ENCODE data around the gene LFNG. TPM values are rescaled to one million over a fixed set of nuclear protein-coding genes. Genes with fewer than 3 reads are reported as not detected.

Gene LFNG
- total RNA-seq, 1 experiment from 2014 or later = 21.3 TPM

DNA sequence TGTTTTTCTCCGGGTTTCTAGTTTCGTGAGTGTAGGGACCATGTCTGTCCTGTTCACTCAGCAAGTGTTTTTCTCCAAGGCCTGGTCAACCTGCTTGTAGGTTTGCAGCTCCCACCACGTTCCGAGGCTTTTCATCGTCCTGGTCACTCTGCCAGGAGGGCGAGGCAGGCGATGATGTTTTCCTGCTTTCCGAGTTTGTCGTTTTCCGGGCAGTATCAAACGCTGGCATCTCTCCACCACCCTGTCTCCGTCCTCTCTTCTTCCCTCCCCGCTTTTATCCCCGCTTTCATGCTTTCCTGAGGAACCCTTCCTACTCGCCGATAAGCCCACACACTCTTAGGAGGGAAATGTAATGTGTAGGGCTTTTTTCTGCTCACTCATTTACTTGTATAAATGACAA, 50.4 kb downstream of the LFNG start:
- H3K27me3 ChIP-seq (ENCODE audit: insufficient read depth, low read depth) = no peaks in the 10 kb centered on the region
- no peaks in the 10 kb centered on the region for H3K4me1 ChIP-seq (replicated peaks; ENCODE audit: insufficient read depth)
- TF ChIP-seq, protein P1, sequence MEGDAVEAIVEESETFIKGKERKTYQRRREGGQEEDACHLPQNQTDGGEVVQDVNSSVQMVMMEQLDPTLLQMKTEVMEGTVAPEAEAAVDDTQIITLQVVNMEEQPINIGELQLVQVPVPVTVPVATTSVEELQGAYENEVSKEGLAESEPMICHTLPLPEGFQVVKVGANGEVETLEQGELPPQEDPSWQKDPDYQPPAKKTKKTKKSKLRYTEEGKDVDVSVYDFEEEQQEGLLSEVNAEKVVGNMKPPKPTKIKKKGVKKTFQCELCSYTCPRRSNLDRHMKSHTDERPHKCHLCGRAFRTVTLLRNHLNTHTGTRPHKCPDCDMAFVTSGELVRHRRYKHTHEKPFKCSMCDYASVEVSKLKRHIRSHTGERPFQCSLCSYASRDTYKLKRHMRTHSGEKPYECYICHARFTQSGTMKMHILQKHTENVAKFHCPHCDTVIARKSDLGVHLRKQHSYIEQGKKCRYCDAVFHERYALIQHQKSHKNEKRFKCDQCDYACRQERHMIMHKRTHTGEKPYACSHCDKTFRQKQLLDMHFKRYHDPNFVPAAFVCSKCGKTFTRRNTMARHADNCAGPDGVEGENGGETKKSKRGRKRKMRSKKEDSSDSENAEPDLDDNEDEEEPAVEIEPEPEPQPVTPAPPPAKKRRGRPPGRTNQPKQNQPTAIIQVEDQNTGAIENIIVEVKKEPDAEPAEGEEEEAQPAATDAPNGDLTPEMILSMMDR (conservative IDR thresholded peaks at IDR 0.05) = no peak
- no peak for TF ChIP-seq EZH2 (IDR thresholded peaks at IDR 0.05; ENCODE audit: low read depth)
- no peak for DNase-seq
- H3K4me2 ChIP-seq = no peak overlapping the region
- no peak overlapping the region for H3K4me3 ChIP-seq
- ChIA-PET POLR2A (ENCODE audit: unreplicated experiment) (no interaction called here), CTCF (no interaction called here)
- 0 out of 2 replicates have a peak, but pooled peaks cover 1% of the 10 kb centered on the region for H3K79me2 ChIP-seq (ENCODE audit: low read depth)
- intact Hi-C loops (cut with micrococcal nuclease; ENCODE audit: unreplicated experiment) = no loop called here
- no peaks in the 10 kb centered on the region for H3K9me3 ChIP-seq (ENCODE audit: insufficient read depth, low read depth)
- H3F3A ChIP-seq (ENCODE audit: insufficient read depth, low read depth) = 0 out of 2 replicates have a peak, but pooled peaks cover 6% of the 10 kb centered on the region
- 0 out of 2 replicates have a peak, but pooled peaks cover 11% of the 10 kb centered on the region for H4K20me1 ChIP-seq (ENCODE audit: insufficient read depth)
- no peaks in the 10 kb centered on the region for H3K9me2 ChIP-seq (ENCODE audit: insufficient read depth)
- no peaks in the 10 kb centered on the region for H3K36me3 ChIP-seq (ENCODE audit: low read depth)
- H2AFZ ChIP-seq = no peak overlapping the region
- no TSS peak for BruUV-seq (replicated peaks)
- no peak overlapping the region for H3K27ac ChIP-seq

DNA sequence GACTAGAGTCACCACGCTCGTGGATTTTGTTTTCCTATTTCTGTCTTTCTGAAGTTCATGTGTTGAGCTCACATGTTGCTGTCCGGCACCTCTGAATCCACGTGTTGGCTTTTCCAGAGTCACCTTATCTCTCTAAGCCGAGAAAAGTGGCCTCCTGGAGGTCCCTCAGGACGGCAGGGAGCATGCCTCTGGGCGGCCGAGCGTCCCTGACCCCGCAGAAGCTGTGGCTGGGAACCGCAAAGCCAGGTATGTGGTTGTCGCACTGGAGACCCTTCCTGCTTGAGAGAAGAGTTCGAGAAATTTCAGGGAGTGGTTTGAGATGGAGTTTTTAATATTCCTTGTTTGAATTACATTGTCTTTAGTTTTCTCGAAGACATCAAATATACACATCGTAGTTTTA, 51.8 kb downstream of the LFNG start:
- Histone ChIP-seq H3K79me2 (ENCODE audit: low read depth) (no peaks in the 10 kb centered on the region), H2AFZ (no peak overlapping the region), H3K4me1 (replicated peaks; ENCODE audit: insufficient read depth) (no peaks in the 10 kb centered on the region), H3K27ac (no peak overlapping the region), H3K4me3 (no peak overlapping the region), H4K20me1 (ENCODE audit: insufficient read depth) (0 out of 2 replicates have a peak, but pooled peaks cover 11% of the 10 kb centered on the region), H3K9me3 (ENCODE audit: insufficient read depth, low read depth) (no peaks in the 10 kb centered on the region), H3K36me3 (ENCODE audit: low read depth) (no peaks in the 10 kb centered on the region), H3K9me2 (ENCODE audit: insufficient read depth) (no peaks in the 10 kb centered on the region), H3F3A (ENCODE audit: insufficient read depth, low read depth) (0 out of 2 replicates have a peak, but pooled peaks cover 6% of the 10 kb centered on the region), H3K4me2 (no peak overlapping the region), H3K27me3 (ENCODE audit: insufficient read depth, low read depth) (no peaks in the 10 kb centered on the region)
- intact Hi-C loops (cut with micrococcal nuclease; ENCODE audit: unreplicated experiment) = no loop called here
- DNase-seq = no peak
- BruUV-seq (replicated peaks) = no TSS peak
- CTCF ChIA-PET = no interaction called here
- no peak for TF ChIP-seq EZH2 (IDR thresholded peaks at IDR 0.05; ENCODE audit: low read depth)
- TF ChIP-seq, protein P1 (conservative IDR thresholded peaks at IDR 0.05) = no peak
- POLR2A ChIA-PET (ENCODE audit: unreplicated experiment) = interaction anchor here (0.6 kb wide), 1 partner anchor 48 kb away, joined by 5 read pairs; no protein-coding TSS in a partner anchor

DNA sequence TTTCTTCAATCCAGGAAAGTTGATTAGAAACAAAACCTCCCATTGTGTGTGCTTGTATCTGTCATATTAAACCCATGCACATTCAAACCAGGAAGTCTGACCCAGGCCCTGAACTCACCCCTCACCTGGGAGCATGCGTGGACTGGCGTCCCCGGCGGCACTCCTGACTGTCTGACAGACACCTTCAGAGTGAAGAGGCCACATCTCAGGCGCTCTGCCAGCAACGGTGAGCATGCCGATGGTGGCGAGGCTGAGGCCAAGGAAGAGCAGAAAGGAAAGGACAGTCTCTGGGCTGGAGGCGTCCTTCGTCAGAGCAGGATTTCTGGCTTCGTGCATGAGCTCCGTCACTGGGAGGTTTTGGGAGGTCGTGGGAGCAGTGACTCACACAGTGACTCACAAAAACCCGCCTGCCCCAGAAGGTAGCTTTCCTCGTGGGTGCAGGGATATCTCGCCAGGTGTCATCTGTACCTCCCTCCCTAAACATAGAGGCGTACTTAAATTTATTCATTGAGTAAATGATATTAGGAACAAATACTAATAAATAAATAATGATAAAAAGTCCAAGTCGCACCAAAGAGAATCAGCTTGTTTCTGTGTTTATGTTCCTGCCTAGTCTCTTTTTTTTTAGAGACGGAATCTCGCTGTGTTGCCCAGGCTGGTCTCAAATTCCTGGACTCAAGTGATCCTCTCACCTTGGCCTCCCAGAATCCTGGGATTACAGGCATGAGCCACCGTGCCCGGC, 52.7 kb downstream of the LFNG start:
- Histone ChIP-seq H3K79me2 (ENCODE audit: low read depth) (no peaks in the 10 kb centered on the region), H3K4me1 (replicated peaks; ENCODE audit: insufficient read depth) (no peaks in the 10 kb centered on the region), H2AFZ (no peak overlapping the region), H3K9me3 (ENCODE audit: insufficient read depth, low read depth) (no peaks in the 10 kb centered on the region), H3K27me3 (ENCODE audit: insufficient read depth, low read depth) (no peaks in the 10 kb centered on the region), H4K20me1 (ENCODE audit: insufficient read depth) (0 out of 2 replicates have a peak, but pooled peaks cover 6% of the 10 kb centered on the region), H3K4me3 (no peak overlapping the region), H3K9me2 (ENCODE audit: insufficient read depth) (no peaks in the 10 kb centered on the region), H3K27ac (no peak overlapping the region), H3K36me3 (ENCODE audit: low read depth) (no peaks in the 10 kb centered on the region), H3K4me2 (no peak overlapping the region), H3F3A (ENCODE audit: insufficient read depth, low read depth) (no peaks in the 10 kb centered on the region)
- POLR2A ChIA-PET (ENCODE audit: unreplicated experiment) = interaction anchor here (0.6 to 0.7 kb wide), 3 partner anchors 11 to 48 kb away, joined by 3 to 5 read pairs (median 4); no protein-coding TSS in a partner anchor
- intact Hi-C loops (cut with micrococcal nuclease; ENCODE audit: unreplicated experiment) = no loop called here
- DNase-seq = peak in 1 of 2 experiments; percentile 67
- CTCF ChIA-PET = interaction anchor here (0.6 to 1.0 kb wide), 3 partner anchors 17 to 907 kb away, joined by 3 read pairs; partner anchors contain the start of gene BRAT1
- TF ChIP-seq, protein P1 (conservative IDR thresholded peaks at IDR 0.05) = no peak
- no peak for TF ChIP-seq EZH2 (IDR thresholded peaks at IDR 0.05; ENCODE audit: low read depth)
- no TSS peak for BruUV-seq (replicated peaks)
